Natural killer cell (primary cell): ENCODE data around the gene NOL4L. TPM values are rescaled to one million over a fixed set of nuclear protein-coding genes. Genes with fewer than 3 reads are reported as not detected.

Experiments
- ATAC-seq, 3 donors: fragments of 150-1000 bp in 2 of 3; fragments of 200-7000 bp in 1 of 3; cut with Tn5 transposase; 1 replicate in 1 of 3; 2 replicates in 2 of 3; pipeline ENCODE4 v1.10.0; 2021; ENCODE audit warnings: mild to moderate bottlenecking in 2 of 3, moderate library complexity in 2 of 3
- DNase-seq, 2 donors: peaks; one replicate each; pipeline versions ENCODE4 v3.0.0 to v3.0.0-alpha.2; 2013 to 2021; ENCODE audit warnings: mixed read lengths in 1 of 2
- H3K27ac ChIP-seq: one replicate; pipeline ENCODE4 v1.5.1; 2013; ENCODE audit warnings: mild to moderate bottlenecking, low read length
- H3K27me3 ChIP-seq: one replicate; pipeline ENCODE4 v1.6.1; 2013; ENCODE audit warnings: low read length; ENCODE audit not compliant: control insufficient read depth, insufficient read depth
- H3K36me3 ChIP-seq: one replicate; pipeline ENCODE4 v1.6.1; 2013; ENCODE audit warnings: low read length; ENCODE audit not compliant: control insufficient read depth, insufficient read depth
- H3K4me1 ChIP-seq: one replicate; pipeline ENCODE4 v1.6.1; 2013; ENCODE audit warnings: low read length; ENCODE audit not compliant: control insufficient read depth, insufficient read depth
- H3K4me3 ChIP-seq: one replicate; pipeline ENCODE4 v1.5.1; 2013; ENCODE audit warnings: low read length
- H3K9me3 ChIP-seq: one replicate; pipeline ENCODE4 v1.6.1; 2013; ENCODE audit warnings: low read length; ENCODE audit not compliant: control insufficient read depth, insufficient read depth
- H3K27ac Mint-ChIP-seq, 2 donors: one replicate each; pipeline ENCODE4 v1.8.0; 2022; ENCODE audit warnings: mild to moderate bottlenecking in 2 of 2, mixed read lengths in 2 of 2, moderate library complexity in 1 of 2
- H3K27me3 Mint-ChIP-seq, 2 donors: one replicate each; pipeline ENCODE4 v1.8.0; 2022; ENCODE audit warnings: low read depth in 2 of 2, mixed read lengths in 2 of 2
- H3K36me3 Mint-ChIP-seq: one replicate; pipeline ENCODE4 v1.8.0; 2022; ENCODE audit warnings: mixed read lengths
- H3K4me1 Mint-ChIP-seq, 2 donors: one replicate each; pipeline ENCODE4 v1.8.0; 2022; ENCODE audit warnings: mixed read lengths in 2 of 2
- H3K4me3 Mint-ChIP-seq: one replicate; pipeline ENCODE4 v1.8.0; 2022; ENCODE audit warnings: mild to moderate bottlenecking, moderate library complexity, mixed read lengths
- H3K9me3 Mint-ChIP-seq, 2 donors: one replicate each; pipeline ENCODE4 v1.8.0; 2022; ENCODE audit warnings: mixed read lengths in 2 of 2
- CTCF ChIP-seq: fragments of 200-600 bp; IDR thresholded peaks from one replicate; pipeline ENCODE4 v1.8.0; 2022; ENCODE audit warnings: antibody characterized with exemption
- WGBS: methylation state at CpG from one replicate; pipeline ENCODE4 v1.1.7; 2013; ENCODE audit warnings: missing lambda C conversion rate; ENCODE audit not compliant: insufficient coverage; 5-methylcytosine and 5-hydroxymethylcytosine counted together
- intact Hi-C: fragments of 100-400 bp; cut with micrococcal nuclease; formaldehyde crosslinking; loops from one replicate; pipeline ENCODE4 v1.14.2; 2022
- total RNA-seq, 4 donors: library from RNA; stranded (reverse); fragments of 120-200 nt in 1 of 4; gene quantifications; one replicate each; pipeline versions ENCODE4 v1.2.3 to v1.2.4, GENCODE V29; 2013 to 2022

The NOL4L gene
- total RNA-seq, 3 donors from 2014 or later (not counting 1 experiment from before 2014, with no cell fraction given): 101 to 136 (median 114) TPM

GRCh38 chr20:32523613-32524213 is 61.4 kb downstream of the NOL4L start:
- H3K27ac Mint-ChIP-seq: peak overlapping the region; percentile 80
- no peaks in the 10 kb centered on the region for H3K36me3 Mint-ChIP-seq
- H3K4me3 ChIP-seq: no peak overlapping the region
- WGBS: 73% methylated on average over 7 of the region's 7 CpGs
- no peaks in the 10 kb centered on the region for H3K27me3 Mint-ChIP-seq
- H3K9me3 Mint-ChIP-seq: no peaks in the 10 kb centered on the region
- H3K4me3 Mint-ChIP-seq: peak overlapping the region; percentile 5
- no peaks in the 10 kb centered on the region for H3K9me3 ChIP-seq
- TF ChIP-seq CTCF: no peak
- H3K27ac ChIP-seq: peak overlapping the region; percentile 27
- no peaks in the 10 kb centered on the region for H3K27me3 ChIP-seq
- peaks cover 62 to 75% of the 10 kb centered on the region in 2 donors for H3K4me1 Mint-ChIP-seq
- ATAC-seq (no peak), DNase-seq (no peak)
- intact Hi-C loops: loop anchor here (2.0 kb wide), 1 partner anchor 15 kb away; no protein-coding TSS in a partner anchor
- peaks cover 76% of the 10 kb centered on the region for H3K4me1 ChIP-seq
- peaks cover 27% of the 10 kb centered on the region for H3K36me3 ChIP-seq

- no peak for DNase-seq
- peak overlapping the region; percentile 80 for H3K27ac Mint-ChIP-seq
These were observed 62.1 kb downstream of the NOL4L start for GRCh38 chr20:32522776-32523612.

GRCh38 chr20:32522526-32522775 is 62.7 kb downstream of the NOL4L start:
- Histone ChIP-seq H3K4me3 (no peak overlapping the region), H3K4me1 (peaks cover 63% of the 10 kb centered on the region), H3K27me3 (no peaks in the 10 kb centered on the region), H3K27ac (peak overlapping the region; percentile 16), H3K9me3 (no peaks in the 10 kb centered on the region), H3K36me3 (peaks cover 38% of the 10 kb centered on the region)
- 16% methylated on average over 3 of the region's 3 CpGs for WGBS
- Mint-ChIP-seq H3K36me3 (no peaks in the 10 kb centered on the region), H3K27me3 (no peaks in the 10 kb centered on the region), H3K9me3 (no peaks in the 10 kb centered on the region), H3K27ac (peak overlapping the region; percentile 80), H3K4me1 (peaks cover 52 to 62% of the 10 kb centered on the region in 2 donors), H3K4me3 (no peak overlapping the region)
- ATAC-seq (peak in 1 of 3 donors; percentile 13), DNase-seq (no peak)
- intact Hi-C loops: loop anchor here (2.0 kb wide), 1 partner anchor 16 kb away; no protein-coding TSS in a partner anchor
- no peak for TF ChIP-seq CTCF

More at GRCh38 chr20:32522776-32523612, 62.1 kb downstream of the NOL4L start:
- H3K27me3 ChIP-seq: no peaks in the 10 kb centered on the region
- H3K4me3 ChIP-seq: no peak overlapping the region
- H3K27ac ChIP-seq: peak overlapping the region; percentile 27
- peaks cover 34% of the 10 kb centered on the region for H3K36me3 ChIP-seq
- peak; percentile 15 to 32 (median 17) for ATAC-seq
- peak overlapping the region; percentile 5 for H3K4me3 Mint-ChIP-seq
- no peaks in the 10 kb centered on the region for H3K9me3 ChIP-seq
- H3K27me3 Mint-ChIP-seq: no peaks in the 10 kb centered on the region
- intact Hi-C loops: loop anchor here (2.0 kb wide), 1 partner anchor 16 kb away; no protein-coding TSS in a partner anchor
- WGBS: 43% methylated on average over 8 of the region's 8 CpGs
- H3K4me1 ChIP-seq: peaks cover 69% of the 10 kb centered on the region
- no peaks in the 10 kb centered on the region for H3K36me3 Mint-ChIP-seq
- no peaks in the 10 kb centered on the region for H3K9me3 Mint-ChIP-seq
- no peak for TF ChIP-seq CTCF
- H3K4me1 Mint-ChIP-seq: peaks cover 55 to 67% of the 10 kb centered on the region in 2 donors
